Thyroid gland (tissue), 4 donors: ENCODE data around the gene UGP2. TPM values are rescaled to one million over a fixed set of nuclear protein-coding genes. Genes with fewer than 3 reads are reported as not detected.

Source experiments
- DNase-seq, 2 donors: peaks; one replicate each; pipeline ENCODE4 v3.0.0-alpha.2; 2019
- H3K27ac ChIP-seq, 3 donors: fragments of 200-600 bp; sonication (generic); 1 replicate in 2 of 3; 2 replicates in 1 of 3; pipeline ENCODE4 v1.5.1; 2016 to 2019; ENCODE audit warnings: mild to moderate bottlenecking in 1 of 3, moderate library complexity in 1 of 3
- H3K27me3 ChIP-seq: fragments of 200-600 bp; sonication (generic); one replicate; pipeline ENCODE4 v1.5.1; 2019
- H3K36me3 ChIP-seq, 2 donors: fragments of 200-600 bp; sonication (generic); one replicate each; pipeline ENCODE4 v1.5.1; 2016 to 2019
- H3K4me1 ChIP-seq, 2 donors: fragments of 200-600 bp; sonication (generic); one replicate each; pipeline ENCODE4 v1.5.1; 2017 to 2019
- H3K4me3 ChIP-seq, 3 donors: fragments of 200-600 bp; sonication (generic); replicated peaks in 1 of 3; 1 replicate in 2 of 3; 2 replicates in 1 of 3; pipeline ENCODE4 v1.5.1; 2016; ENCODE audit warnings: mild to moderate bottlenecking in 1 of 3
- H3K9me3 ChIP-seq: fragments of 200-600 bp; sonication (generic); one replicate; pipeline ENCODE4 v1.5.1; 2017
- CTCF ChIP-seq, 6 experiments: fragments of 200-600 bp in 3 of 6; fragments of 450-650 bp in 3 of 6; sonication (generic) in 3 of 6; IDR thresholded peaks; one replicate each; pipeline ENCODE4 v1.5.1; 2016 to 2019; ENCODE audit warnings: antibody characterized with exemption in 6 of 6, mild to moderate bottlenecking in 2 of 6, inconsistent platforms in 1 of 6, moderate library complexity in 1 of 6
- POLR2A ChIP-seq, 2 donors: fragments of 450-650 bp; IDR thresholded peaks; one replicate each; pipeline ENCODE4 v1.6.1; 2017; ENCODE audit warnings: antibody characterized with exemption in 2 of 2, mild to moderate bottlenecking in 2 of 2, moderate library complexity in 1 of 2
- WGBS, 2 donors: methylation state at CpG; one replicate each; pipeline ENCODE4 v1.1.5; 2017; 5-methylcytosine and 5-hydroxymethylcytosine counted together
- intact Hi-C: fragments of 100-400 bp; cut with DNase I; formaldehyde crosslinking; loops from one replicate; pipeline ENCODE4 v1.15.1; 2023
- total RNA-seq, 4 donors: library from RNA; depleted of rRNA; stranded (reverse); fragments of >200 nt; gene quantifications; one replicate each; pipeline ENCODE4 v1.2.3, GENCODE V29; 2016

The UGP2 gene
- total RNA-seq, 4 donors from 2014 or later, result 120 to 140 (median 133) TPM

GRCh38 chr2:63863707-63864106, 22.0 kb downstream of the UGP2 start:
- peaks cover 6 to 21% of the 10 kb centered on the region in 2 donors for H3K4me1 ChIP-seq
- peaks cover 3 to 4% of the 10 kb centered on the region in 2 donors for H3K36me3 ChIP-seq
- TF ChIP-seq POLR2A (IDR thresholded peaks at IDR 0.05), result no peak
- TF ChIP-seq CTCF (IDR thresholded peaks at IDR 0.05), result no peak
- no peak overlapping the region for H3K27ac ChIP-seq
- no peaks in the 10 kb centered on the region for H3K9me3 ChIP-seq
- 84 to 90% methylated on average over 1 of the region's 1 CpG for WGBS, 2 donors
- no peak overlapping the region for H3K4me3 ChIP-seq
- no peaks in the 10 kb centered on the region for H3K27me3 ChIP-seq
- intact Hi-C loops, result loop anchor here (10.0 kb wide), 1 partner anchor 169 kb away; no protein-coding TSS in a partner anchor
- DNase-seq, result no peak

- TF ChIP-seq POLR2A (IDR thresholded peaks at IDR 0.05) (no peak), CTCF (IDR thresholded peaks at IDR 0.05) (no peak)
- H3K27me3 ChIP-seq, result no peaks in the 10 kb centered on the region
- H3K27ac ChIP-seq, result no peak overlapping the region
- no peak overlapping the region for H3K4me3 ChIP-seq
- H3K36me3 ChIP-seq, result peaks cover 0 to 2% of the 10 kb centered on the region in 2 donors
- 92 to 95% methylated on average over 6 of the region's 6 CpGs for WGBS, 2 donors
- H3K4me1 ChIP-seq, result peaks cover 6 to 21% of the 10 kb centered on the region in 2 donors
- DNase-seq, result no peak
- no peaks in the 10 kb centered on the region for H3K9me3 ChIP-seq
- intact Hi-C loops, result loop anchor here (10.0 kb wide), 1 partner anchor 170 kb away; no protein-coding TSS in a partner anchor
These were observed 23.6 kb downstream of the UGP2 start for GRCh38 chr2:63865159-63865799.

- no peaks in the 10 kb centered on the region for H3K9me3 ChIP-seq
- no peaks in the 10 kb centered on the region for H3K36me3 ChIP-seq
- DNase-seq, result no peak
- no peak overlapping the region for H3K27ac ChIP-seq
- H3K27me3 ChIP-seq, result no peaks in the 10 kb centered on the region
- no peak overlapping the region for H3K4me3 ChIP-seq
- WGBS, 2 donors, result 83 to 88% methylated on average over 2 of the region's 2 CpGs
- TF ChIP-seq POLR2A (IDR thresholded peaks at IDR 0.05) (no peak), CTCF (IDR thresholded peaks at IDR 0.05) (no peak)
- peaks cover 6 to 21% of the 10 kb centered on the region in 2 donors for H3K4me1 ChIP-seq
- intact Hi-C loops, result loop anchor here (10.0 kb wide), 1 partner anchor 171 kb away; no protein-coding TSS in a partner anchor
These were observed 24.5 kb downstream of the UGP2 start for GRCh38 chr2:63866009-63866709.

- no peaks in the 10 kb centered on the region for H3K9me3 ChIP-seq
- no peak overlapping the region for H3K27ac ChIP-seq
- no peaks in the 10 kb centered on the region for H3K36me3 ChIP-seq
- peaks cover 8 to 15% of the 10 kb centered on the region in 2 donors for H3K4me1 ChIP-seq
- intact Hi-C loops, result no loop called here
- no peaks in the 10 kb centered on the region for H3K27me3 ChIP-seq
- 96 to 97% methylated on average over 4 of the region's 4 CpGs for WGBS, 2 donors
- TF ChIP-seq POLR2A (IDR thresholded peaks at IDR 0.05), result no peak
- no peak for TF ChIP-seq CTCF (IDR thresholded peaks at IDR 0.05)
- DNase-seq, result no peak
- H3K4me3 ChIP-seq, result no peak overlapping the region
These were observed 29.0 kb downstream of the UGP2 start for GRCh38 chr2:63870679-63871078.

GRCh38 chr2:63871864-63872263, 30.2 kb downstream of the UGP2 start:
- Histone ChIP-seq H3K36me3 (no peaks in the 10 kb centered on the region), H3K4me1 (peaks cover 8 to 19% of the 10 kb centered on the region in 2 donors), H3K27ac (no peak overlapping the region), H3K9me3 (no peaks in the 10 kb centered on the region), H3K4me3 (no peak overlapping the region), H3K27me3 (no peaks in the 10 kb centered on the region)
- TF ChIP-seq CTCF (IDR thresholded peaks at IDR 0.05), result no peak
- TF ChIP-seq POLR2A (IDR thresholded peaks at IDR 0.05), result no peak
- DNase-seq, result no peak
- intact Hi-C loops, result no loop called here
- 54 to 71% methylated on average over 4 of the region's 4 CpGs for WGBS, 2 donors
